ENCODE data around the gene OPA1. TPM values are rescaled to one million over a fixed set of nuclear protein-coding genes. Genes with fewer than 3 reads are reported as not detected.

OPA1 gene
- total and polyA plus RNA-seq, 2 of the 13 experiments (the other 11 are each of a cell fraction or from before 2014, with no cell fraction given), result 26.7 to 78.5 TPM

DNA sequence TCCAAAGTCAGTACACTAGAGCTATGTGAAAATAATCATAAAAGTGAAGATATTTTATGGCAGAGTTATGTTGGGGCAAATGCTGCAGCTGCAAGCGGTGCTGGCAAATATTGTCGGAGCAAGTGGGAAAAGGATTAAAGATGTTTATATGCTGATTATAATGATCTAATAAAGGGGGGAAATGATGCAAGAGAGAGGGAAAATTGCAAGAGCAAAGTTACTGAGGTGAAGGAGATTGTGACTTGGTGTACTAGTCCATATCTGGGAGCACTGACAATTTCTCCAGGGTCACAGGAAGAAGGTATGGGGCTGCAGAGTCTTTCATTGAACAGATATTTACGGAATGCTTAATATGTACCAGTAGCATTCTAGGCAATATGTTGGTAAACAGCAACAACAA is 45.8 kb downstream of the OPA1 start:
- Histone ChIP-seq H3K4me3 (replicated peaks in 1 of 3; ENCODE audit: insufficient read depth in 1 of 3, low read depth in 2 of 3, low read length in 3 of 3) (no peak overlapping the region), H2AFZ (ENCODE audit: low read length) (no peak overlapping the region), H3K4me1 (ENCODE audit: insufficient read depth, low read length) (no peaks in the 10 kb centered on the region), H3K9ac (ENCODE audit: insufficient read depth, low read depth, low read length) (no peak overlapping the region), H3K36me3 (replicated peaks in 1 of 2; ENCODE audit: control insufficient read depth in 1 of 2, insufficient read depth in 2 of 2, low read length in 2 of 2) (peaks cover 7 to 49% of the 10 kb centered on the region in 2 experiments), H3K4me2 (ENCODE audit: low read depth, low read length) (no peak overlapping the region), H3K27me3 (ENCODE audit: control insufficient read depth in 1 of 2, insufficient read depth in 2 of 2, low read length in 2 of 2) (no peaks in the 10 kb centered on the region), H3K27ac (ENCODE audit: extremely low read length, insufficient read depth, low read length) (no peak overlapping the region), H3K79me2 (ENCODE audit: insufficient read depth, low read length) (no peaks in the 10 kb centered on the region), H3K9me3 (ENCODE audit: low read length) (no peaks in the 10 kb centered on the region), H4K20me1 (ENCODE audit: insufficient read depth, low read length) (no peaks in the 10 kb centered on the region)
- ChIA-PET CTCF (ENCODE audit: low intra/inter-chr PET ratio, low total read pairs) (no interaction called here), POLR2A (no interaction called here)
- TF ChIP-seq AKAP8 (CRISPR knock-in tag; IDR thresholded peaks at IDR 0.05), result no peak
- TF ChIP-seq, protein P1, sequence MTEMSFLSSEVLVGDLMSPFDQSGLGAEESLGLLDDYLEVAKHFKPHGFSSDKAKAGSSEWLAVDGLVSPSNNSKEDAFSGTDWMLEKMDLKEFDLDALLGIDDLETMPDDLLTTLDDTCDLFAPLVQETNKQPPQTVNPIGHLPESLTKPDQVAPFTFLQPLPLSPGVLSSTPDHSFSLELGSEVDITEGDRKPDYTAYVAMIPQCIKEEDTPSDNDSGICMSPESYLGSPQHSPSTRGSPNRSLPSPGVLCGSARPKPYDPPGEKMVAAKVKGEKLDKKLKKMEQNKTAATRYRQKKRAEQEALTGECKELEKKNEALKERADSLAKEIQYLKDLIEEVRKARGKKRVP (CRISPR knock-in tag; IDR thresholded peaks at IDR 0.05), result peak in 1 of 2 experiments; percentile 36; a peak in 1 of 4 replicates
- intact Hi-C loops (cut with micrococcal nuclease; ENCODE audit: unreplicated experiment) (no loop called here), in situ Hi-C loops (cut with HindIII; ENCODE audit: extremely low pct_ligation_motif_present, low pct_unique_long_range_greater_than_20kb) (no loop called here)
- no peak for DNase-seq (ENCODE audit: low spot score)
- ATAC-seq, result no peak
- FAIRE-seq, result no peak
- 99% methylated on average over 3 of the region's 3 CpGs for WGBS (ENCODE audit: low lambda C conversion rate)
- BruUV-seq (replicated peaks), result no TSS peak

DNA sequence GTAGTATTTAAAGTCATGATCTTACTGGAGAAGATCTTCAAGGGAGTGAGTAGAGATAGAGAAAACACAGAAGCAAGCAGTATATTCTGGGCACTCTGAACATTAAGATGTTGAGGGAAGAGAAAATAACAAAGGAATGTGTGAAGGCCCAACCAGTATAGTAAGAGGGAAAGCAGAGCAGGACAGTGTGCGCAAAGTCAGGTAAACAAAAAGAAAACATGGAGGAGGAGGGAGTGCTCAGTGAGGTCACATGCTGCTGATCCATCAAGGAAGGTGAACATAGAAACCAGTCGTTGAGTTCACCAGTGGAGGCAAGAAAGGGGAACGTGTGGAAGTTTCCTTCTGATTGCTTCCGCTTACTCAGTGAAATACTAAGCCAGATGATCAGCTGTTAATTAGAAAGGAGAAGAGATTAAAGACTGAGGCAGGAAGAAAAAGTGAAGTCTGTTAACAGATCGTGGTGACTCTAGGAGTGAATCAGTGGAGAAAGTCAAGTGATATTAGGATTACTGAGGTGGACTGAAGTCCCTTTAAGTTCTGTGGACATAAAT is 47.2 kb downstream of the OPA1 start:
- peaks cover 8 to 62% of the 10 kb centered on the region in 2 experiments for H3K36me3 ChIP-seq (replicated peaks in 1 of 2; ENCODE audit: control insufficient read depth in 1 of 2, insufficient read depth in 2 of 2, low read length in 2 of 2)
- POLR2A ChIA-PET, result no interaction called here
- WGBS (ENCODE audit: low lambda C conversion rate), result 97% methylated on average over 5 of the region's 5 CpGs
- no TSS peak for BruUV-seq (replicated peaks)
- no peaks in the 10 kb centered on the region for H3K4me1 ChIP-seq (ENCODE audit: insufficient read depth, low read length)
- H2AFZ ChIP-seq (ENCODE audit: low read length), result no peak overlapping the region
- intact Hi-C loops (cut with micrococcal nuclease; ENCODE audit: unreplicated experiment), result no loop called here
- H3K9me3 ChIP-seq (ENCODE audit: low read length), result no peaks in the 10 kb centered on the region
- no peak for ATAC-seq
- CTCF ChIA-PET (ENCODE audit: low intra/inter-chr PET ratio, low total read pairs), result no interaction called here
- no peak overlapping the region for H3K9ac ChIP-seq (ENCODE audit: insufficient read depth, low read depth, low read length)
- no peak for FAIRE-seq
- no peaks in the 10 kb centered on the region for H3K79me2 ChIP-seq (ENCODE audit: insufficient read depth, low read length)
- DNase-seq (ENCODE audit: low spot score), result no peak
- H4K20me1 ChIP-seq (ENCODE audit: insufficient read depth, low read length), result no peaks in the 10 kb centered on the region
- no peak overlapping the region for H3K4me2 ChIP-seq (ENCODE audit: low read depth, low read length)
- H3K27ac ChIP-seq (ENCODE audit: extremely low read length, insufficient read depth, low read length), result no peak overlapping the region
- H3K27me3 ChIP-seq (ENCODE audit: control insufficient read depth in 1 of 2, insufficient read depth in 2 of 2, low read length in 2 of 2), result no peaks in the 10 kb centered on the region
- no peak overlapping the region for H3K4me3 ChIP-seq (replicated peaks in 1 of 3; ENCODE audit: insufficient read depth in 1 of 3, low read depth in 2 of 3, low read length in 3 of 3)
- in situ Hi-C loops (cut with HindIII; ENCODE audit: extremely low pct_ligation_motif_present, low pct_unique_long_range_greater_than_20kb), result no loop called here
- TF ChIP-seq KDM5B (CRISPR knock-in tag; IDR thresholded peaks at IDR 0.05; ENCODE audit: borderline replicate concordance), result no peak
- TF ChIP-seq RBFOX2 (IDR thresholded peaks at IDR 0.05; ENCODE audit: low read depth, low read length), result no peak
- TF ChIP-seq ZNF367 (CRISPR knock-in tag; IDR thresholded peaks at IDR 0.05; ENCODE audit: borderline replicate concordance), result no peak
- TF ChIP-seq ATF7 (IDR thresholded peaks at IDR 0.05), result no peak
- no peak for TF ChIP-seq ATF7 (CRISPR knock-in tag; IDR thresholded peaks at IDR 0.05)
- TF ChIP-seq DPF2 (CRISPR knock-in tag; IDR thresholded peaks at IDR 0.05; ENCODE audit: borderline replicate concordance, low read depth), result no peak
- no peak for TF ChIP-seq SIN3B (IDR thresholded peaks at IDR 0.05; ENCODE audit: low read length)
- TF ChIP-seq, protein P2, sequence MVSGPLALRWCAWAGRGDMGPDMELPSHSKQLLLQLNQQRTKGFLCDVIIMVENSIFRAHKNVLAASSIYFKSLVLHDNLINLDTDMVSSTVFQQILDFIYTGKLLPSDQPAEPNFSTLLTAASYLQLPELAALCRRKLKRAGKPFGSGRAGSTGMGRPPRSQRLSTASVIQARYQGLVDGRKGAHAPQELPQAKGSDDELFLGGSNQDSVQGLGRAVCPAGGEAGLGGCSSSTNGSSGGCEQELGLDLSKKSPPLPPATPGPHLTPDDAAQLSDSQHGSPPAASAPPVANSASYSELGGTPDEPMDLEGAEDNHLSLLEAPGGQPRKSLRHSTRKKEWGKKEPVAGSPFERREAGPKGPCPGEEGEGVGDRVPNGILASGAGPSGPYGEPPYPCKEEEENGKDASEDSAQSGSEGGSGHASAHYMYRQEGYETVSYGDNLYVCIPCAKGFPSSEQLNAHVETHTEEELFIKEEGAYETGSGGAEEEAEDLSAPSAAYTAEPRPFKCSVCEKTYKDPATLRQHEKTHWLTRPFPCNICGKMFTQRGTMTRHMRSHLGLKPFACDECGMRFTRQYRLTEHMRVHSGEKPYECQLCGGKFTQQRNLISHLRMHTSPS (CRISPR knock-in tag; IDR thresholded peaks at IDR 0.05; ENCODE audit: low read depth), result no peak
- no peak for TF ChIP-seq ZBTB38 (CRISPR knock-in tag; IDR thresholded peaks at IDR 0.05)
- TF ChIP-seq NR1H2 (CRISPR knock-in tag; IDR thresholded peaks at IDR 0.05; ENCODE audit: borderline replicate concordance, low read depth), result no peak
- TF ChIP-seq, protein P3, sequence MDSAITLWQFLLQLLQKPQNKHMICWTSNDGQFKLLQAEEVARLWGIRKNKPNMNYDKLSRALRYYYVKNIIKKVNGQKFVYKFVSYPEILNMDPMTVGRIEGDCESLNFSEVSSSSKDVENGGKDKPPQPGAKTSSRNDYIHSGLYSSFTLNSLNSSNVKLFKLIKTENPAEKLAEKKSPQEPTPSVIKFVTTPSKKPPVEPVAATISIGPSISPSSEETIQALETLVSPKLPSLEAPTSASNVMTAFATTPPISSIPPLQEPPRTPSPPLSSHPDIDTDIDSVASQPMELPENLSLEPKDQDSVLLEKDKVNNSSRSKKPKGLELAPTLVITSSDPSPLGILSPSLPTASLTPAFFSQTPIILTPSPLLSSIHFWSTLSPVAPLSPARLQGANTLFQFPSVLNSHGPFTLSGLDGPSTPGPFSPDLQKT (CRISPR knock-in tag; IDR thresholded peaks at IDR 0.05; ENCODE audit: borderline replicate concordance), result no peak
